Middle frontal gyrus (tissue), 1 donor: ENCODE measurements around the gene SH3BP2.
"Not testable (repeated sequence)": the region's sequence is repeated elsewhere in the genome, so short reads cannot be mapped to it uniquely, and the experiment has no call there.

Experiments
- DNase-seq: peaks from one replicate; pipeline ENCODE4 v3.0.0-alpha.2; 2015; ENCODE audit warnings: low spot score; ENCODE audit errors: extremely low spot score

The SH3BP2 gene

GRCh38 chr4:2762486-2763370 is 30.2 kb upstream of the SH3BP2 start:
- DNase-seq, result not testable (repeated sequence)

- no peak for DNase-seq
Measured at GRCh38 chr4:2763511-2763967, 29.3 kb upstream of the SH3BP2 start.

GRCh38 chr4:2765832-2766526 is 26.9 kb upstream of the SH3BP2 start:
- no peak for DNase-seq

- DNase-seq, result no peak
Measured at GRCh38 chr4:2767046-2767704, 25.7 kb upstream of the SH3BP2 start.

- DNase-seq, result no peak
Measured at GRCh38 chr4:2767705-2768074, 25.2 kb upstream of the SH3BP2 start.

- no peak for DNase-seq
Measured at GRCh38 chr4:2768124-2768523, 24.8 kb upstream of the SH3BP2 start.

GRCh38 chr4:2768921-2769336 is 24.0 kb upstream of the SH3BP2 start:
- no peak for DNase-seq

GRCh38 chr4:2771264-2771663 is 21.6 kb upstream of the SH3BP2 start:
- DNase-seq, result no peak

- not testable (repeated sequence) for DNase-seq
Measured at GRCh38 chr4:2780643-2781042, 12.2 kb upstream of the SH3BP2 start.

GRCh38 chr4:2781911-2782310 is 11.0 kb upstream of the SH3BP2 start:
- DNase-seq, result no peak

- no peak for DNase-seq
Measured at GRCh38 chr4:2783790-2784189, 9.1 kb upstream of the SH3BP2 start.

GRCh38 chr4:2785613-2786012 is 7.3 kb upstream of the SH3BP2 start:
- DNase-seq, result no peak

- no peak for DNase-seq
Measured at GRCh38 chr4:2786152-2786671, 6.7 kb upstream of the SH3BP2 start.

- DNase-seq, result no peak
Measured at GRCh38 chr4:2786794-2787229, 6.1 kb upstream of the SH3BP2 start.

- no peak for DNase-seq
Measured at GRCh38 chr4:2787230-2788100, 5.4 kb upstream of the SH3BP2 start.

GRCh38 chr4:2788101-2788500 is 4.8 kb upstream of the SH3BP2 start:
- DNase-seq, result no peak

GRCh38 chr4:2788532-2789103 is 4.3 kb upstream of the SH3BP2 start:
- no peak for DNase-seq

- no peak for DNase-seq
Measured at GRCh38 chr4:2789351-2789750, 3.5 kb upstream of the SH3BP2 start.

- DNase-seq, result no peak
Measured at GRCh38 chr4:2789793-2790582, 2.9 kb upstream of the SH3BP2 start.
